Stimulated activated CD8-positive, alpha-beta memory T cell treated with anti-CD3 and anti-CD28 coated beads, Interleukin-15, amount 100 ng/mL, for 1 hour (primary cell): Measurements from ENCODE around the gene CACHD1.

Experiments used
- DNase-seq: peaks from one replicate; pipeline ENCODE4 v3.0.0-alpha.2; 2020; ENCODE audit warnings: low read depth

CACHD1 gene

DNA sequence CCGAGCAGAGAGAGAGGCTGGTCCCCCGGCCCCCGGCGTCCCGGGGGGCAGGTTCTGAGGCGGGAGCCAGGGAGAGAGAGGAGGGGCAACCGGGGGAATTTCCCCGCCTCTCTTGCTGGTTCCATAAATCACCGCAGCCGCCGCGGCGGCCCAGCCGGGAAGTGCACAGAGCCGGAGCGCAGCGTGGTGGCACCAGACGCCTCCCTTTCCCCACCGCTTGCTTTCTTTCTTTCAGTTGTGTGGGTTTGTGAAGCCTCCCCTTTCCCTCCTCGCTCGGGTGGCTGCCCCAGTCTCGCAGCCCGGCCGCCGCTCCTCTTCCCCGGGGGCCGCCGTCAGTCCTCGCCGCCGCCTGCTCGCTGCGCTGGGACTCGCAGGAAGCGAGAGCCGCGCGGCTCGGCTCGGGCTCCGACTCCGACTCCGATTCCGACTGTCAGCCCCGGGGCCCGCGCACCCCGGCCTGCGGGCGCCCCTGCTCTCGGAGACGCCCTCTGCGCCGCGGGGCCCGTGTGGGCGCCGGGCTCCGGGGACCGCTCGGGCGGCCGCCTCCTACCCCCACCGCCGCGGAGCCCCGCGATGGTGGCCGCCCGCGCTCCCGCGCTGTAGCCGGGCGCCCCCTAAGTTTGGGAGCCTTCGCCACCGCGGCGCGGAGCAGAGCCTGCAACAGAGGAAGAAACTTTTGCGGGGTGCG is at the start of gene CACHD1:
CACHD1 (plus strand) TSS at position 153 of the 688 bp plus-strand sequence. CDS start 616 bp downstream, outside the sequence.
- peak; percentile 12 for DNase-seq

DNA sequence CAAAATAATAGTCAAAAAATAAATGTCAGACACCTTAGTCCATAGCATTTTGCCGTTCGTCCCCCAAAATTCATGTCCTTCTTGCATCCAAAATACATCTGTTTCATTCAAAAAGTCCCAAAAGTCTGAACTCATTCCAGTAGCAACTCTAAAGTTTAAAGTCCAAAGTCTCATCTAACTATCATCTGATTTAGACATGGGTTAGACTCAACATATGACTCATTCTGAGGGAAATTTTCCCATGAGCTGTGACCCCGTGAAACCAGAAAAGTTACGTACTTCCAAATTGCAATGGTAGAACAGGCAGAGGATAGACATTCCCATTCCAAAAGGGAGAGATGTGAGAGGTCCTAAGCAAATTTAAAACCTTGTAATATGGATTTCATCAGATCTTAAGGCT is 48.6 kb upstream of the CACHD1 start:
- DNase-seq = no peak

DNA sequence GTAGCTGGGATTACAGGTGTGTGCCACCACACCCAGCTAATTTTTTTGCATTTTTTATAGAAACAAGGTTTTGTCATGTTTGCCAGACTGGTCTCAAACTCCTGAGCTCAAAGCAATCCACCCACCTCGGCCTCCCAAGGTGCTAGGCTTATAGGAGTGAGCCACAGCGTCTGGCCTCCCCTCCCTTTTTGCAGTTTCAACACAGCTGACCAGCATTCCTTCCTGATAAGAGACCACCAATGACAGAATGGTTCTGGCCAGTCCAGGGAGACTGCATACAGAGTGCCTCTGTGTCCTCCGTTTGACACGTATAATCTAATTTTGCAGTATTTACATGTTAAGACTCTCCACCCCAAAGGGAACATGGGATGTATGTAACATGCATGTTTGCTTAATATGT is 46.4 kb upstream of the CACHD1 start:
- DNase-seq = no peak

- DNase-seq = no peak
Measured at GRCh38 chr1:64424412-64424811, 45.5 kb upstream of the CACHD1 start.

DNA sequence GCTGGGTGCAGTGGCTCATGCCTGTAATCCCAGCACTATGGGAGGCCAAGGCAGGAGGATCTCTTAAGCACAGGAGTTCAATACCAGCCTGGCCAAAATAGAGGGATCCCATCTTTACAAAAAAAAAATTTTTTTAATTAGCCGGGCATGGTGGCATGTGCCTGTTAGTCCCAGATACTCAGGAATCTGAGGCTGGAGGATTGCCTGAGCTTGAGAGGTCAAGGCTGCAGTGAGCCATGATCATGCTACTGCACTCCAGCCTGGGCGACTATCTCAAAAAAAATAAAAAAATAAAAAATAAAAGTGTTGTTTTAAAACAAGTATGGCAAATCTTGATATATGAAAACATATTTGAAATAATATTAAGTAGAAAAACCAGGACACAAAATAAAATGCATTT is 44.4 kb upstream of the CACHD1 start:
- DNase-seq = no peak

DNA sequence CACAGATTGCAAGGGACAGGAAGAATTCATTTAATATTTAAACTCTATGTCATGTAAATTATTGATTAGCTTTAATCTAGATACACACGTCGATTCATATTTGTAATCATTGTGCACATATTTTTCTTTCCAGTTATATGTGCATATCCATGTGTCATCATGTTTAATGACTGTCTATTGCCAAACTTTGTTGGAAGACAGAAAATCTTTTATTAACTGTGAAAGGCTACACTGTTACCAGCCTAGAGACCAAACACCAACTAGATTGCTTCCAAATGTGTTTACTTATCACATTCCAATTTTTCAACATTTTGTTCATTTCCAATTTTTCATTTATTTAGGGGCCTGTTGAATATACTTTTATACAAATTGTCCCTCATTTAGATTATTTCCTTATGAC is 43.2 kb upstream of the CACHD1 start:
- no peak for DNase-seq

DNA sequence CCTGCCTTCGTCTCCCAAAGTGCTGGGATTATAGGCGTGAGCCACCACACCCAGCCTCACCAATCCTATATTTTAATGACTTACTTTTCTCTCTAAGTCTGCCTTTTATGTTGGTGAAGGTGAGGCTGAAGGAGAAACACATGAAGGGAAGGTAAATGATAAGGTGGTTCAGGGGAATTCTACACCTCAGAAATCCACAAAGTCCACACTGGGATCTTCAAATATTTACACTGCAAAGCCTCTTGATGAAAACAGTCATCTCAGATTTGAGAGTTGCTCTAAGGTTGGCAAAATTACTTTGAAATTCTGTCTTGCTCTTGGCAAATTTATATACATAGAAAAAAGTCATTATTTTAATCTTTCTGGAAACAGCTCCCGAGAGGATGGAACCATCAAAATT is 42.0 kb upstream of the CACHD1 start:
- no peak for DNase-seq

GRCh38 chr1:64433308-64433707 is 36.6 kb upstream of the CACHD1 start:
- DNase-seq = no peak

- DNase-seq = no peak
Measured at GRCh38 chr1:64433747-64434146, 36.2 kb upstream of the CACHD1 start.

DNA sequence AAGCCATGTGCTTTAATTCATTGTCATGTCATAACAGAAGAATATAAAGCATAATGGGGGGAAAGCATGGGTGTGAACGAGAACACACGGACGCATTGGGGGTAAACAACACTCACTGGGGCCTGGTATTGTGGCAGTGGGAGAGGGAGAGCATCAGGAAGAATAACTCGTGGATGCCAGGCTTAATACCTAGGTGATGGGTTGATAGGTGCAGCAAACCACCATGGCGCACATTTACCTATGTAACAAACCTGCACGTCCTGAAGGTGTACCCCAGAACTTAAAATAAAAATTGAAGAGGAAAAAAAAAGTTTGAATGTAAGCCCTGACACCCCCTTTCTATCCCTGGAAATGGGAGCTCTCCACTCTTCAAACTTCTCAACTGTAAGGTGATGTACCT is 34.9 kb upstream of the CACHD1 start:
- DNase-seq = no peak

- no peak for DNase-seq
Measured at GRCh38 chr1:64437453-64437852, 32.5 kb upstream of the CACHD1 start.

GRCh38 chr1:64440183-64440826 is 29.6 kb upstream of the CACHD1 start:
- no peak for DNase-seq

- no peak for DNase-seq
Measured at GRCh38 chr1:64451440-64451839, 18.5 kb upstream of the CACHD1 start.

- no peak for DNase-seq
Measured at GRCh38 chr1:64453688-64454087, 16.2 kb upstream of the CACHD1 start.

- DNase-seq = no peak
Measured at GRCh38 chr1:64458915-64459314, 11.0 kb upstream of the CACHD1 start.

GRCh38 chr1:64459743-64460142 is 10.2 kb upstream of the CACHD1 start:
- no peak for DNase-seq

GRCh38 chr1:64466033-64466432 is 3.9 kb upstream of the CACHD1 start:
- DNase-seq = no peak

DNA sequence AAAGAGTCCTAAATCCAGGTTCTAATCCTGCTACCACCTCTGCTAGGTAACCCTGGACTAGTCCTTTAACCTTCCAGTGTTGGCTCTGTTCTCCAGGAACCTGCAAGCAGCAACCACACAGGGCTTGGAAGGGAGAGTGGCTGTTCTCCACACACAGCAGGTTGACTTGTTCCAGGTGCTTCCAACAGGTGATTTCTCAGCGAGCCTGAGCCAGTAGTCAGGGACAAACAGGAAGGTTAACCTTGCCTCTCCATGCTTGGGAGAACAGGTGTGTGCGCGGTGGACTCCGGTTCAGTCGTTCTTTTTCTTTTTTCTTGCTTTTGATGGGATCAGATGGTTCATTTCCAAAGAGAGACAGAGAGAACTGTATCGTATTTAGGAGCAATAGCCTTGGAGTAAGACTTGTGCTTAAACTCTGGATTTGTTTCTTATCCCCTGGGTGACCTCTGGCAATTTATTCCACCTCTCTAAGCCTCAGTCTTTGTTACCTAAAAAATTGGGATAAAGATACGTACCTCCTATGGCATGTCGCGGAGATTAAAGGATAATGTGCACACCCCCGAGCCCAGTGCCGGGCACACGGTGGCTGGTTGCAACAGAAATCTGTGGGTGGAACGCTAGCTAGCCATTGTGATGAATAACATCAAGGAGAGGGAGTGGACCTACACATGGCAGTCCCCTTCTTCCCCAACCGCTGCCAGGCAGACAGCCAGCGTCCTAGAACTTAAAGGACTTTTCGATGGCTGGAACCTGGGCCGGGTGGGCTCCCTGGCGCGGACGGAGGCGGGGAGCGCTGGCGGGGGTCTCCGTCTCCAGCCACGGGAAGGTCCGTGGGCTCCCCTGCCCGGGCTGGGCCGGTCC is 583 bp upstream of the CACHD1 start:
- no peak for DNase-seq

GRCh38 chr1:64470665-64471217 is 812 bp downstream of the CACHD1 start:
- DNase-seq = no peak

DNA sequence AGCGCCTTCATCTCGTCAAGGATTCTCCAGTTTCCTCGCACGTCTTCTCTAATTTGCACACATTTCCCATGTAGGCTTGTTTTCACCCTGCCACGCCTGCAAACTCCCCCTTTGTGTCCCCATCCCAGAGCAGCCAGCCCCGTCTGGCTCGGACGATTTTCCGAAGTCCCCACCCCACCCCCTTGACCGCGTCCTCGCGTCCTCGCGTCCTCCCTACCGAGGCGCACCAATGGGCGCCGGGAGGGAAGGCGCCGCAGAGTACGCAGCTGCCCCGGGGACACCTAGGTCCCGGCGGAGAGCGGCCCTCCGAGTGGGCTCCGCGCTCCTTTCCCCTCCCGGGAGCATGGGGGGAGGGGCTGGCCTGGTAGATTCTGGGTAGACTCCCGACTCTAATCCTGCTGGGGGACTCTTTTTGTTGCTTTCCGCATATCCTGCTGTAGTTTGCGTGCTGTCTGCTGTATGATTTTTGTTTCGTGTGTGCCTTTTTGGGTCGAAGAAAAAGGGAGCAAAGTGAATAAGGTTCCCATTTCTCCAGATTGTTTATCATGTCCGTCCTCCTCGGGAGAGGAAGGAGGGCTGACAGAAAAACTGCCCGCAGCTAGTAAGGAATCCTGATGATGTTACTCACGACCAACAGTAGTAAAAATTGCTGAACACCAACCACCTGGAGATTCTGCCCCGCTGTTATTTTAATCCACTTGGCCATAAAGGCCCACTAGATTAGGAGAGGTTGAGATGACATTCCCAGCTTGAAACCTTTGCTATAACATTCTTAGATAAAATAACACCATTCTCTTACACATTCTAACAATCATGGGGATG is 1.5 kb downstream of the CACHD1 start:
- no peak for DNase-seq

- no peak for DNase-seq
Measured at GRCh38 chr1:64472040-64472376, 2.1 kb downstream of the CACHD1 start.

GRCh38 chr1:64472805-64473204 is 2.9 kb downstream of the CACHD1 start:
- DNase-seq = no peak
